HepG2 (cell line): Measurements from ENCODE around the gene GATAD2B. TPM values are rescaled to one million over a fixed set of nuclear protein-coding genes. Genes with fewer than 3 reads are reported as not detected.

Experiments
- PCBP1 ChIP-seq: fragments of 200-400 bp; formaldehyde crosslinking; IDR thresholded peaks from 2 replicates; pipeline ENCODE4 v1.6.1; 2017; ENCODE audit warnings: mild to moderate bottlenecking, low read depth, low read length, borderline replicate concordance
- polyA plus RNA-seq, 8 experiments: library from polyadenylated mRNA; depleted of rRNA in 3 of 8; stranded (reverse) in 7 of 8; unstranded in 1 of 8; fragments of >200 nt; fragmentation: Illumina TruSeq in 4 of 8; extraction: Trizol in 4 of 8; gene quantifications; 2 replicates each; pipeline versions ENCODE4 v1.2.1 to v1.2.3, GENCODE V29; 2011 to 2016; ENCODE audit warnings: low read depth in 4 of 8, missing spikeins in 1 of 8, mixed read lengths in 1 of 8; ENCODE audit not compliant: insufficient read depth in 1 of 8
- total RNA-seq, 5 experiments: library from RNA; depleted of rRNA; stranded (reverse); fragments of >200 nt; fragmentation: Illumina TruSeq; extraction: Trizol; gene quantifications; 2 replicates each; pipeline ENCODE4 v1.2.3, GENCODE V29; 2016; ENCODE audit warnings: low read depth in 1 of 5
- TF ChIP-seq, protein P1 (sequence below): sonication (generic); formaldehyde crosslinking; IDR thresholded peaks from 2 replicates; pipeline ENCODE4 v1.5.1; 2020; ENCODE audit warnings: mild to moderate bottlenecking, missing genetic modification reagents, moderate library complexity
- TF ChIP-seq, protein P2 (sequence below): sonication (generic); formaldehyde crosslinking; IDR thresholded peaks from 2 replicates; pipeline ENCODE4 v1.5.0; 2020; ENCODE audit warnings: missing genetic modification reagents, mild to moderate bottlenecking, borderline replicate concordance
- TF ChIP-seq, protein P3 (sequence below): sonication (generic); formaldehyde crosslinking; IDR thresholded peaks from 2 replicates; pipeline ENCODE4 v1.5.0; 2020; ENCODE audit warnings: mild to moderate bottlenecking, missing genetic modification reagents, borderline replicate concordance

Gene GATAD2B
- total and polyA plus RNA-seq, 2 of the 13 experiments (the other 11 are each of a cell fraction or from before 2014, with no cell fraction given) = 3.2 to 5.2 TPM

DNA sequence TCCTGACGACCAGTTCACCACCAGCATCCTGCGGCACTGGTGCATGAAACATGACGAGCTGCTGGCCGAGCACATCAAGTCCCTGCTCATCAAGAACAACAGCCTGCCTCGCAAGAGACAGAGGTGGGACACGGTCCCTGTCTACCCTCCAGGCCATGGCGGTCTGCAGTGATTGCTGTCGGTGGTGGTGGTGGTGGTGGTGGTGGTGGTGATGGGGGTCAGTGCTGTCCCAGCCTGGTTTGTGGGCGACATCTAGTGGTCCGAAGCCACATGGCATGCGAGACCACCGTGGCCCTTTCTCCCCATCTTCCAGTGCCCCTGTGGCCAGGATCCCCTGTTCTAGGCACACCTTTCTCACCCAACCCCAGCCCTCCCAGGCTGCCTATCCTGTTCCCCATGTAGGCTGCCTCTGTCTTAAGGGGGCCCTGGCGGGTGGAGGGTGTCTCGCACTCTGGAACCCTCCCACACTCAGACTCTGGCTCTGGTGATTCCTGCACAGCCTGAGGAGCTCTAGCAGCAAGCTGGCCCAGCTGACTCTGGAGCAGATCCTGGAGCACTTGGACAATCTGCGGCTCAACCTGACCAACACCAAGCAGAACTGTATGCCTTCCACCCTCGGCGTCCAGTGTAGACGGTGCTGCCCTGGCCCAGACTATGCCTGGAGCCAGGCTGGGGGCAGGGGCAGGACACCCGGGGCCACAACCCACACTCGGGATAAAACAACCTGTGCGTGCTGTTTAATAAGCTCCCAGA, 150.8 kb downstream of the GATAD2B start (continued):
- TF ChIP-seq, protein P1, sequence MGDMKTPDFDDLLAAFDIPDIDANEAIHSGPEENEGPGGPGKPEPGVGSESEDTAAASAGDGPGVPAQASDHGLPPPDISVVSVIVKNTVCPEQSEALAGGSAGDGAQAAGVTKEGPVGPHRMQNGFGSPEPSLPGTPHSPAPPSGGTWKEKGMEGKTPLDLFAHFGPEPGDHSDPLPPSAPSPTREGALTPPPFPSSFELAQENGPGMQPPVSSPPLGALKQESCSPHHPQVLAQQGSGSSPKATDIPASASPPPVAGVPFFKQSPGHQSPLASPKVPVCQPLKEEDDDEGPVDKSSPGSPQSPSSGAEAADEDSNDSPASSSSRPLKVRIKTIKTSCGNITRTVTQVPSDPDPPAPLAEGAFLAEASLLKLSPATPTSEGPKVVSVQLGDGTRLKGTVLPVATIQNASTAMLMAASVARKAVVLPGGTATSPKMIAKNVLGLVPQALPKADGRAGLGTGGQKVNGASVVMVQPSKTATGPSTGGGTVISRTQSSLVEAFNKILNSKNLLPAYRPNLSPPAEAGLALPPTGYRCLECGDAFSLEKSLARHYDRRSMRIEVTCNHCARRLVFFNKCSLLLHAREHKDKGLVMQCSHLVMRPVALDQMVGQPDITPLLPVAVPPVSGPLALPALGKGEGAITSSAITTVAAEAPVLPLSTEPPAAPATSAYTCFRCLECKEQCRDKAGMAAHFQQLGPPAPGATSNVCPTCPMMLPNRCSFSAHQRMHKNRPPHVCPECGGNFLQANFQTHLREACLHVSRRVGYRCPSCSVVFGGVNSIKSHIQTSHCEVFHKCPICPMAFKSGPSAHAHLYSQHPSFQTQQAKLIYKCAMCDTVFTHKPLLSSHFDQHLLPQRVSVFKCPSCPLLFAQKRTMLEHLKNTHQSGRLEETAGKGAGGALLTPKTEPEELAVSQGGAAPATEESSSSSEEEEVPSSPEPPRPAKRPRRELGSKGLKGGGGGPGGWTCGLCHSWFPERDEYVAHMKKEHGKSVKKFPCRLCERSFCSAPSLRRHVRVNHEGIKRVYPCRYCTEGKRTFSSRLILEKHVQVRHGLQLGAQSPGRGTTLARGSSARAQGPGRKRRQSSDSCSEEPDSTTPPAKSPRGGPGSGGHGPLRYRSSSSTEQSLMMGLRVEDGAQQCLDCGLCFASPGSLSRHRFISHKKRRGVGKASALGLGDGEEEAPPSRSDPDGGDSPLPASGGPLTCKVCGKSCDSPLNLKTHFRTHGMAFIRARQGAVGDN (CRISPR knock-in tag) = peak; percentile 41; the same call in 1 of the 2 replicates
- TF ChIP-seq, protein P2, sequence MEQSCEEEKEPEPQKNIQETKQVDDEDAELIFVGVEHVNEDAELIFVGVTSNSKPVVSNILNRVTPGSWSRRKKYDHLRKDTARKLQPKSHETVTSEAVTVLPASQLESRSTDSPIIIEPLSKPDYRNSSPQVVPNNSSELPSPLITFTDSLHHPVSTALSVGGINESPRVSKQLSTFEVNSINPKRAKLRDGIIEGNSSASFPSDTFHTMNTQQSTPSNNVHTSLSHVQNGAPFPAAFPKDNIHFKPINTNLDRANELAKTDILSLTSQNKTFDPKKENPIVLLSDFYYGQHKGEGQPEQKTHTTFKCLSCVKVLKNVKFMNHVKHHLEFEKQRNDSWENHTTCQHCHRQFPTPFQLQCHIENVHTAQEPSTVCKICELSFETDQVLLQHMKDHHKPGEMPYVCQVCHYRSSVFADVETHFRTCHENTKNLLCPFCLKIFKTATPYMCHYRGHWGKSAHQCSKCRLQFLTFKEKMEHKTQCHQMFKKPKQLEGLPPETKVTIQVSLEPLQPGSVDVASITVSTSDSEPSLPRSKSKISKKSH (CRISPR knock-in tag) = 0 out of 2 replicates have a peak, but pooled peaks have one; percentile 62
- TF ChIP-seq PCBP1 = 0 out of 2 replicates have a peak, but pooled peaks have one; percentile 38
- TF ChIP-seq, protein P3, sequence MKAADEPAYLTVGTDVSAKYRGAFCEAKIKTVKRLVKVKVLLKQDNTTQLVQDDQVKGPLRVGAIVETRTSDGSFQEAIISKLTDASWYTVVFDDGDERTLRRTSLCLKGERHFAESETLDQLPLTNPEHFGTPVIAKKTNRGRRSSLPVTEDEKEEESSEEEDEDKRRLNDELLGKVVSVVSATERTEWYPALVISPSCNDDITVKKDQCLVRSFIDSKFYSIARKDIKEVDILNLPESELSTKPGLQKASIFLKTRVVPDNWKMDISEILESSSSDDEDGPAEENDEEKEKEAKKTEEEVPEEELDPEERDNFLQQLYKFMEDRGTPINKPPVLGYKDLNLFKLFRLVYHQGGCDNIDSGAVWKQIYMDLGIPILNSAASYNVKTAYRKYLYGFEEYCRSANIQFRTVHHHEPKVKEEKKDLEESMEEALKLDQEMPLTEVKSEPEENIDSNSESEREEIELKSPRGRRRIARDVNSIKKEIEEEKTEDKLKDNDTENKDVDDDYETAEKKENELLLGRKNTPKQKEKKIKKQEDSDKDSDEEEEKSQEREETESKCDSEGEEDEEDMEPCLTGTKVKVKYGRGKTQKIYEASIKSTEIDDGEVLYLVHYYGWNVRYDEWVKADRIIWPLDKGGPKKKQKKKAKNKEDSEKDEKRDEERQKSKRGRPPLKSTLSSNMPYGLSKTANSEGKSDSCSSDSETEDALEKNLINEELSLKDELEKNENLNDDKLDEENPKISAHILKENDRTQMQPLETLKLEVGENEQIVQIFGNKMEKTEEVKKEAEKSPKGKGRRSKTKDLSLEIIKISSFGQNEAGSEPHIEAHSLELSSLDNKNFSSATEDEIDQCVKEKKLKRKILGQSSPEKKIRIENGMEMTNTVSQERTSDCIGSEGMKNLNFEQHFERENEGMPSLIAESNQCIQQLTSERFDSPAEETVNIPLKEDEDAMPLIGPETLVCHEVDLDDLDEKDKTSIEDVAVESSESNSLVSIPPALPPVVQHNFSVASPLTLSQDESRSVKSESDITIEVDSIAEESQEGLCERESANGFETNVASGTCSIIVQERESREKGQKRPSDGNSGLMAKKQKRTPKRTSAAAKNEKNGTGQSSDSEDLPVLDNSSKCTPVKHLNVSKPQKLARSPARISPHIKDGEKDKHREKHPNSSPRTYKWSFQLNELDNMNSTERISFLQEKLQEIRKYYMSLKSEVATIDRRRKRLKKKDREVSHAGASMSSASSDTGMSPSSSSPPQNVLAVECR (CRISPR knock-in tag) = peak; percentile 33; the same call in 1 of the 2 replicates
